Cerebellar cortex (tissue), 1 donor: Measurements from ENCODE around the gene ANKRD39.
"Not testable (repeated sequence)": the region's sequence is repeated elsewhere in the genome, so short reads cannot be mapped to it uniquely, and the experiment has no call there.

Experiments used
- DNase-seq: peaks from one replicate; pipeline ENCODE4 v3.0.0-alpha.2; 2015; ENCODE audit warnings: low spot score

Gene ANKRD39

GRCh38 chr2:96857667-96858372, at the start of gene ANKRD39:
TSS of gene ANKRD39 (minus strand) at chr2:96858016. CDS start at chr2:96857987, 29 bp downstream.
- DNase-seq = peak; percentile 97

- no peak for DNase-seq
These were observed 48.9 kb upstream of the ANKRD39 start for GRCh38 chr2:96906729-96907114.

- DNase-seq = no peak
These were observed 46.0 kb upstream of the ANKRD39 start for GRCh38 chr2:96903815-96904214.

GRCh38 chr2:96903318-96903717, 45.5 kb upstream of the ANKRD39 start:
- no peak for DNase-seq

- DNase-seq = no peak
These were observed 42.4 kb upstream of the ANKRD39 start for GRCh38 chr2:96900237-96900636.

- DNase-seq = no peak
These were observed 41.6 kb upstream of the ANKRD39 start for GRCh38 chr2:96899413-96899741.

- no peak for DNase-seq
These were observed 41.0 kb upstream of the ANKRD39 start for GRCh38 chr2:96898641-96899412.

GRCh38 chr2:96898135-96898505, 40.3 kb upstream of the ANKRD39 start:
- DNase-seq = no peak

- DNase-seq = no peak
These were observed 39.8 kb upstream of the ANKRD39 start for GRCh38 chr2:96897491-96898134.

GRCh38 chr2:96895746-96896651, 38.2 kb upstream of the ANKRD39 start:
- no peak for DNase-seq

GRCh38 chr2:96895032-96895745, 37.4 kb upstream of the ANKRD39 start:
- DNase-seq = no peak

- DNase-seq = no peak
These were observed 36.3 kb upstream of the ANKRD39 start for GRCh38 chr2:96894151-96894531.

GRCh38 chr2:96893289-96894150, 35.7 kb upstream of the ANKRD39 start:
- no peak for DNase-seq

- no peak for DNase-seq
These were observed 33.9 kb upstream of the ANKRD39 start for GRCh38 chr2:96891591-96892333.

- no peak for DNase-seq
These were observed 33.0 kb upstream of the ANKRD39 start for GRCh38 chr2:96890726-96891385.

- DNase-seq = no peak
These were observed 32.4 kb upstream of the ANKRD39 start for GRCh38 chr2:96890252-96890651.

- DNase-seq = not testable (repeated sequence)
These were observed 31.7 kb upstream of the ANKRD39 start for GRCh38 chr2:96889502-96889901.

GRCh38 chr2:96888072-96889011, 30.5 kb upstream of the ANKRD39 start:
- DNase-seq = no peak
